Lower leg skin (tissue), 4 donors: ENCODE data around the gene CCDC102B. TPM values are rescaled to one million over a fixed set of nuclear protein-coding genes. Genes with fewer than 3 reads are reported as not detected.

Source experiments
- DNase-seq, 2 donors: peaks; one replicate each; pipeline ENCODE4 v3.0.0-alpha.2; 2019; ENCODE audit warnings: low spot score in 2 of 2
- H3K4me3 ChIP-seq: fragments of 200-600 bp; sonication (generic); 2 replicates; pipeline ENCODE4 v1.5.1; 2017; ENCODE audit warnings: mild to moderate bottlenecking, low read depth; ENCODE audit not compliant: poor library complexity, severe bottlenecking
- CTCF ChIP-seq, 3 donors: fragments of 450-650 bp; IDR thresholded peaks; one replicate each; pipeline ENCODE4 v1.5.1; 2016; ENCODE audit warnings: antibody characterized with exemption in 3 of 3, mild to moderate bottlenecking in 3 of 3, moderate library complexity in 2 of 3
- POLR2A ChIP-seq, 2 donors: fragments of 450-650 bp; IDR thresholded peaks; one replicate each; pipeline ENCODE4 v1.6.1; 2016 to 2017; ENCODE audit warnings: antibody characterized with exemption in 2 of 2, mild to moderate bottlenecking in 1 of 2, moderate library complexity in 1 of 2
- WGBS, 2 donors: methylation state at CpG; one replicate each; pipeline ENCODE4 v1.1.5; 2018; 5-methylcytosine and 5-hydroxymethylcytosine counted together
- intact Hi-C: fragments of 100-400 bp; cut with DNase I; formaldehyde crosslinking; loops from one replicate; pipeline ENCODE4 v1.15.0; 2023; ENCODE audit warnings: low total_unique reads
- total RNA-seq, 4 donors: library from RNA; depleted of rRNA; stranded (reverse); fragments of >200 nt; gene quantifications; one replicate each; pipeline ENCODE4 v1.1.0, GENCODE V29; 2016

Gene CCDC102B
- total RNA-seq = 1 to 10 TPM in 2 of 4 donors, under 1 TPM in 2; 0.72 to 2.1 (median 1.5) TPM

DNA sequence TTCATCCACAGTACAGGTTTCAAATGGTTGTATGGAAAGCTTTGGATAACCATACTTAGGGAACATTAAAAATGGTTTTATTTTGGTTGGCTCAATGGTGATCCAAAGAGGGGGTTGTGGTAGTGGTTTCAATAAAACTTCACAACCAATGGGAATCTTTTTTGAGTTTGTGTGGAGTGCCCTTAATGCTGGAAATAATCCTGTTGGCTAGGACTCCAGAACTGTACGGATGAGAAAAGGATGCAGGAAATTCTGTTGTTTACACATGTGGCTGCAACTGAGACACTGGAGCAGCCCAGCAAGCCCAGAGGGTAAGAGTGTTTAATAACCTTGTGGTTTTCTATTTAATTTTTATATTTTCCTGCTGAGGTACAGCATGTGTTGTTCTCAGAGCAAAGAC lies at the start of gene CCDC102B:
TSS of gene CCDC102B (plus strand) at position 210 of the 400 bp plus-strand sequence. CDS start 38,684 bp downstream, outside the sequence.
- H3K4me3 ChIP-seq = no peak within 1 kb of the TSS
- whole genome bisulfite sequencing, 2 donors = 26 to 32% methylated on average over 1 of the region's 1 CpG
- TF ChIP-seq POLR2A (IDR thresholded peaks at IDR 0.05) (no peak), CTCF (IDR thresholded peaks at IDR 0.05) (no peak)
- DNase-seq = no peak
- intact Hi-C loops = no loop called here

DNA sequence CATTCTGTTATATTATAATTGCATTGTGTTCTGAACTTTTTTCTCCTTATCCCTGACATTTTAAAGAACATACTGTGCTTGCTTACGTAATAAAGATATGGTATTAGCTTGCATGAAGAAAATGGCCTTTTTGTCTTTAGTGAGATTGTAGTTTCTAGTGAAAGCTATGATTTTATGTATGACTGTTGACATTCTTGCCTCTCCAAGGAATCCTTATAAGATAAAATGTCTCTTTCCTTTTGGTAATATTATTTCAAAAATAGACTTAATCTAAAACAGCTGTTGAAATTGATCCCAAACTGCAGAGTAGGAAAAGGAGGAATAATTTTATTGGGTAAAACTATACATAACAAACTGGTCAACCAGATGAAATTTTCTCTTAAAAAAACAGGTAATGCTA lies 40.8 kb upstream of the CCDC102B start:
- H3K4me3 ChIP-seq = no peak overlapping the region
- WGBS, 2 donors = 68 to 71% methylated on average over 1 of the region's 1 CpG
- intact Hi-C loops = no loop called here
- TF ChIP-seq CTCF (IDR thresholded peaks at IDR 0.05) (no peak), POLR2A (IDR thresholded peaks at IDR 0.05) (no peak)
- DNase-seq = no peak

- no peak overlapping the region for H3K4me3 ChIP-seq
- DNase-seq = no peak
- no peak for TF ChIP-seq POLR2A (IDR thresholded peaks at IDR 0.05)
- no peak for TF ChIP-seq CTCF (IDR thresholded peaks at IDR 0.05)
- 89 to 95% methylated on average over 2 of the region's 2 CpGs for WGBS, 2 donors
- intact Hi-C loops = no loop called here
Measured at GRCh38 chr18:68759308-68759707, 38.6 kb upstream of the CCDC102B start.

GRCh38 chr18:68763083-68763482 lies 34.8 kb upstream of the CCDC102B start:
- no peak for DNase-seq
- TF ChIP-seq POLR2A (IDR thresholded peaks at IDR 0.05) = no peak
- no peak for TF ChIP-seq CTCF (IDR thresholded peaks at IDR 0.05)
- H3K4me3 ChIP-seq = no peak overlapping the region
- 64 to 82% methylated on average over 2 of the region's 2 CpGs for WGBS, 2 donors
- intact Hi-C loops = no loop called here

DNA sequence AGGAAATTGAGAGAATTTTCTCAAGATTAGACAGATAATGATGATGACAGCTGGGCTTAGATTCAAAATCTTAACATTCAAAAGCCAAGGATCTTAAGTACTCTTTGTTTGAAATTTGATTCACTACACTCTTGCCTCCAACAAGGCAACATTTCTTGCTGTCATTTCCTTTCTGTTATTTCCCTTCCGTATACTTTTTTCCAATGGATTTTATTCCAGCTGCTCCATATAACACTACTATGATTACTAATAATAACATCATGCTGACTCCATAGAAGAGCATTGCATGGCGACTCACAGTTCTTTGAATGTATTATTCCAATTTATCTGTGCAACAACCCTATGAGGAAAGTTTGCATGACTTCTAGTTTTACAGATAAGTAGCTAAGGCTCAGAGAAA lies 33.9 kb upstream of the CCDC102B start:
- intact Hi-C loops = no loop called here
- 61 to 68% methylated on average over 2 of the region's 2 CpGs for WGBS, 2 donors
- no peak for DNase-seq
- H3K4me3 ChIP-seq = no peak overlapping the region
- TF ChIP-seq CTCF (IDR thresholded peaks at IDR 0.05) (no peak), POLR2A (IDR thresholded peaks at IDR 0.05) (no peak)

- no peak for TF ChIP-seq POLR2A (IDR thresholded peaks at IDR 0.05)
- no peak for TF ChIP-seq CTCF (IDR thresholded peaks at IDR 0.05)
- no peak overlapping the region for H3K4me3 ChIP-seq
- intact Hi-C loops = no loop called here
- 90 to 93% methylated on average over 2 of the region's 2 CpGs for WGBS, 2 donors
- DNase-seq = no peak
Measured at GRCh38 chr18:68766433-68766832, 31.4 kb upstream of the CCDC102B start.
